ENCODE results near the gene SPTLC2. TPM values are rescaled to one million over a fixed set of nuclear protein-coding genes. Genes with fewer than 3 reads are reported as not detected.

The SPTLC2 gene
- total and polyA plus RNA-seq, 2 of the 13 experiments (the other 11 are each of a cell fraction or from before 2014, with no cell fraction given), result 17.4 to 17.5 TPM

DNA sequence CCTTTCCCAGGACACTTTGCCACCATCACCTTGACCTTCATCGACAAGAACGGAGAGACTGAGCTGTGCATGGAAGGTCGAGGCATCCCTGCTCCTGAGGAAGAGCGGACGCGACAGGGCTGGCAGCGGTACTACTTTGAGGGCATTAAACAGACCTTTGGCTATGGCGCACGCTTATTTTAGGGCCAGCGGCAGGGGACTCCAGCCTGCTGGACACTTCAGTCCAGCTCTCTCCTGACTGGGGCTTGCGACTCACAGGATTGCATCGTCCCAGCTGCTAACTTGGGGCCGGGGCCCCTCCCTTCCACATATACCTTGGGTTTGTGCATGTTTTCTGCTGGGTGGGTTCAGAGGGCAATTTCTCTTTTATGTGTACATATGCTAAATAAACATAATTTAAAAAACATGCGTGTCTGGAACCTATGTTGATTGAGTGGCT, 147.4 kb downstream of the SPTLC2 start (continued):
- TF ChIP-seq FOSL2 (CRISPR knock-in tag; IDR thresholded peaks at IDR 0.05), result peak; percentile 45
- TF ChIP-seq ZNF749 (CRISPR knock-in tag; IDR thresholded peaks at IDR 0.05; ENCODE audit: borderline replicate concordance), result no peak
- TF ChIP-seq SALL1 (CRISPR knock-in tag; IDR thresholded peaks at IDR 0.05), result peak; percentile 15; the same call in 1 of the 2 replicates
- TF ChIP-seq POLR2A (IDR thresholded peaks at IDR 0.05; ENCODE audit: insufficient read depth in 1 of 2, low read depth in 2 of 2, low read length in 2 of 2), result 0 out of 4 replicates have a peak, but pooled peaks of 1 of the 2 experiments have one; percentile 35
- no peak for TF ChIP-seq ZNF816 (CRISPR knock-in tag; IDR thresholded peaks at IDR 0.05; ENCODE audit: borderline replicate concordance)
- no peak for TF ChIP-seq SNRNP70 (IDR thresholded peaks at IDR 0.05; ENCODE audit: low read depth, low read length)
- TF ChIP-seq HMGA1 (CRISPR knock-in tag; conservative IDR thresholded peaks at IDR 0.05), result no peak
- TF ChIP-seq MIER2 (CRISPR knock-in tag; IDR thresholded peaks at IDR 0.05), result no peak
- TF ChIP-seq, protein P1, sequence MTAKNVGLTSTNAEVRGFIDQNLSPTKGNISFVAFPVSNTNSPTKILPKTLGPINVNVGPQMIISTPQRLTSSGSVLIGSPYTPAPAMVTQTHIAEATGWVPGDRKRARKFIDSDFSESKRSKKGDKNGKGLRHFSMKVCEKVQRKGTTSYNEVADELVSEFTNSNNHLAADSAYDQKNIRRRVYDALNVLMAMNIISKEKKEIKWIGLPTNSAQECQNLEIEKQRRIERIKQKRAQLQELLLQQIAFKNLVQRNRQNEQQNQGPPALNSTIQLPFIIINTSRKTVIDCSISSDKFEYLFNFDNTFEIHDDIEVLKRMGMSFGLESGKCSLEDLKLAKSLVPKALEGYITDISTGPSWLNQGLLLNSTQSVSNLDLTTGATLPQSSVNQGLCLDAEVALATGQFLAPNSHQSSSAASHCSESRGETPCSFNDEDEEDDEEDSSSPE (CRISPR knock-in tag; IDR thresholded peaks at IDR 0.05), result no peak
- TF ChIP-seq ZNF746 (CRISPR knock-in tag; IDR thresholded peaks at IDR 0.05), result no peak
- TF ChIP-seq ZNF598 (CRISPR knock-in tag; IDR thresholded peaks at IDR 0.05; ENCODE audit: borderline replicate concordance), result no peak

DNA sequence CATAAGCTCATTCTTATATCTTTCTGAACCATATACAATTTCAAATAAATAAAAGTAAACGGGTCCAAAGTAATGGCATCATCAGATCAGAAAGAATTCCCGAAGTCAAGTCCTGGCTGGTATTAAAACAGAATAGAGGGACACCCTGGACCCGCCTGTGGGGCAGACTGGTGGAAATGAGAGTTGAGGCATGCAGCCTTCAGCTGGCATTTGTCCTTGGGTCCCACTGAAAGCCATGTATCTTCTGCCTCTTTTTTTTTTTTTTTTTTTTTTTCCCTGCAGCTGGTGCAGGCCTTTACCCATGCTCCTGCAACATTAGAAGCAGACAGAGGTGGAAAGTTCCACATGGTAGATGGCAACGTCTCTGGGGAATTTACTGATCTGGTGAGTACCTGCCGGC, 148.6 kb downstream of the SPTLC2 start:
- no peaks in the 10 kb centered on the region for H3K27me3 ChIP-seq (ENCODE audit: control insufficient read depth in 1 of 2, insufficient read depth in 2 of 2, low read length in 2 of 2)
- in situ Hi-C loops (cut with HindIII; ENCODE audit: extremely low pct_ligation_motif_present, low pct_unique_long_range_greater_than_20kb), result no loop called here
- ChIA-PET POLR2A (interaction anchor here (1.1 to 2.0 kb wide), 2 partner anchors 8 to 10 kb away, joined by 4 to 9 read pairs; partner anchors contain the start of gene AHSA1), CTCF (ENCODE audit: low intra/inter-chr PET ratio, low total read pairs) (interaction anchor here (1.9 kb wide), 1 partner anchor 9 kb away, joined by 4 read pairs; no protein-coding TSS in a partner anchor)
- H3K79me2 ChIP-seq (ENCODE audit: insufficient read depth, low read length), result no peaks in the 10 kb centered on the region
- peaks cover 19 to 57% of the 10 kb centered on the region in 2 experiments for H3K36me3 ChIP-seq (replicated peaks in 1 of 2; ENCODE audit: control insufficient read depth in 1 of 2, insufficient read depth in 2 of 2, low read length in 2 of 2)
- no peak overlapping the region for H2AFZ ChIP-seq (ENCODE audit: low read length)
- no peak for ATAC-seq
- no peaks in the 10 kb centered on the region for H3K9me3 ChIP-seq (ENCODE audit: low read length)
- H3K27ac ChIP-seq (ENCODE audit: extremely low read length, insufficient read depth, low read length), result no peak overlapping the region
- intact Hi-C loops (cut with micrococcal nuclease; ENCODE audit: unreplicated experiment), result no loop called here
- no peaks in the 10 kb centered on the region; the same call in 1 of the 2 replicates for H4K20me1 ChIP-seq (ENCODE audit: insufficient read depth, low read length)
- FAIRE-seq, result no peak
- no peak for DNase-seq (ENCODE audit: low spot score)
- WGBS (ENCODE audit: low lambda C conversion rate), result 97% methylated on average over 5 of the region's 5 CpGs
- no peak overlapping the region for H3K4me2 ChIP-seq (ENCODE audit: low read depth, low read length)
- H3K9ac ChIP-seq (ENCODE audit: insufficient read depth, low read depth, low read length), result no peak overlapping the region
- no TSS peak for BruUV-seq (replicated peaks)
- H3K4me3 ChIP-seq (replicated peaks in 1 of 3; ENCODE audit: insufficient read depth in 1 of 3, low read depth in 2 of 3, low read length in 3 of 3), result no peak overlapping the region
- peaks cover 24% of the 10 kb centered on the region for H3K4me1 ChIP-seq (ENCODE audit: insufficient read depth, low read length)
- no peak for TF ChIP-seq PRMT3 (CRISPR knock-in tag; IDR thresholded peaks at IDR 0.05; ENCODE audit: borderline replicate concordance, low read depth)
- TF ChIP-seq, protein P2, sequence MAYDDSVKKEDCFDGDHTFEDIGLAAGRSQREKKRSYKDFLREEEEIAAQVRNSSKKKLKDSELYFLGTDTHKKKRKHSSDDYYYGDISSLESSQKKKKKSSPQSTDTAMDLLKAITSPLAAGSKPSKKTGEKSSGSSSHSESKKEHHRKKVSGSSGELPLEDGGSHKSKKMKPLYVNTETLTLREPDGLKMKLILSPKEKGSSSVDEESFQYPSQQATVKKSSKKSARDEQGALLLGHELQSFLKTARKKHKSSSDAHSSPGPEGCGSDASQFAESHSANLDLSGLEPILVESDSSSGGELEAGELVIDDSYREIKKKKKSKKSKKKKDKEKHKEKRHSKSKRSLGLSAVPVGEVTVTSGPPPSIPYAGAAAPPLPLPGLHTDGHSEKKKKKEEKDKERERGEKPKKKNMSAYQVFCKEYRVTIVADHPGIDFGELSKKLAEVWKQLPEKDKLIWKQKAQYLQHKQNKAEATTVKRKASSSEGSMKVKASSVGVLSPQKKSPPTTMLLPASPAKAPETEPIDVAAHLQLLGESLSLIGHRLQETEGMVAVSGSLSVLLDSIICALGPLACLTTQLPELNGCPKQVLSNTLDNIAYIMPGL (CRISPR knock-in tag; IDR thresholded peaks at IDR 0.05; ENCODE audit: borderline replicate concordance in 1 of 2, low read depth in 1 of 2), result no peak
- no peak for TF ChIP-seq HOXA3 (CRISPR knock-in tag; IDR thresholded peaks at IDR 0.05)
- TF ChIP-seq ZNF329 (CRISPR knock-in tag; IDR thresholded peaks at IDR 0.05; ENCODE audit: low read depth), result no peak
- TF ChIP-seq POLR2G (IDR thresholded peaks at IDR 0.05; ENCODE audit: low read depth, low read length), result no peak
- no peak for TF ChIP-seq ZBTB21 (CRISPR knock-in tag; IDR thresholded peaks at IDR 0.05)
- TF ChIP-seq KDM2A (CRISPR knock-in tag; IDR thresholded peaks at IDR 0.05; ENCODE audit: borderline replicate concordance, low read depth), result no peak
